Fibroblast of lung (primary cell): Measurements from ENCODE around the gene RNF145. TPM values are rescaled to one million over a fixed set of nuclear protein-coding genes. Genes with fewer than 3 reads are reported as not detected.
A peak's percentile ranks its signal among the peaks of the same experiment; 100 is the strongest.

ENCODE experiments used
- DNase-seq, 2 donors: peaks; one replicate each; pipeline versions ENCODE4 v3.0.0 to v3.0.0-alpha.2; 2010; ENCODE audit warnings: low read depth in 2 of 2
- H2AFZ ChIP-seq: 2 replicates; pipeline ENCODE4 v1.5.1; 2012; ENCODE audit warnings: low read length, control low read depth, inconsistent platforms
- H3K27ac ChIP-seq: 2 replicates; pipeline ENCODE4 v1.5.1; 2011; ENCODE audit warnings: low read length, control low read depth; ENCODE audit not compliant: insufficient read depth
- H3K27me3 ChIP-seq: 2 replicates; pipeline ENCODE4 v1.5.1; 2011; ENCODE audit warnings: mild to moderate bottlenecking, low read length; ENCODE audit not compliant: control insufficient read depth, insufficient read depth
- H3K36me3 ChIP-seq: 2 replicates; pipeline ENCODE4 v1.5.1; 2011; ENCODE audit warnings: low read length; ENCODE audit not compliant: control insufficient read depth, insufficient read depth
- H3K4me1 ChIP-seq: 2 replicates; pipeline ENCODE4 v1.5.1; 2011; ENCODE audit warnings: low read length; ENCODE audit not compliant: control insufficient read depth, insufficient read depth; ENCODE audit errors: extremely low read depth
- H3K4me2 ChIP-seq: 2 replicates; pipeline ENCODE4 v1.5.1; 2011; ENCODE audit warnings: low read length, control low read depth; ENCODE audit not compliant: insufficient read depth; ENCODE audit errors: extremely low read depth
- H3K4me3 ChIP-seq, 4 experiments: fragments of 200-600 bp in 1 of 4; sonication (generic) in 1 of 4; replicated peaks in 1 of 4; 2 replicates each; pipeline ENCODE4 v1.5.1; 2011 to 2016; ENCODE audit warnings: low read length in 4 of 4, low read depth in 3 of 4, mild to moderate bottlenecking in 3 of 4, control low read depth in 2 of 4, inconsistent platforms in 1 of 4, mixed read lengths in 1 of 4; ENCODE audit not compliant: insufficient read depth in 1 of 4; ENCODE audit errors: control extremely low read depth in 1 of 4
- H3K79me2 ChIP-seq: 2 replicates; pipeline ENCODE4 v1.5.1; 2012; ENCODE audit warnings: mild to moderate bottlenecking, low read length, inconsistent platforms; ENCODE audit not compliant: control insufficient read depth, insufficient read depth
- H3K9ac ChIP-seq: 2 replicates; pipeline ENCODE4 v1.5.1; 2011; ENCODE audit warnings: mild to moderate bottlenecking, low read length, control low read depth; ENCODE audit not compliant: insufficient read depth
- H3K9me3 ChIP-seq: 2 replicates; pipeline ENCODE4 v1.5.1; 2012; ENCODE audit warnings: low read depth, low read length; ENCODE audit not compliant: control insufficient read depth, insufficient read depth
- H4K20me1 ChIP-seq: 2 replicates; pipeline ENCODE4 v1.5.1; 2011; ENCODE audit warnings: low read length; ENCODE audit not compliant: control insufficient read depth, insufficient read depth; ENCODE audit errors: extremely low read depth
- CTCF ChIP-seq, 2 donors: IDR thresholded peaks in 1 of 2; conservative IDR thresholded peaks in 1 of 2; 1 replicate in 1 of 2; 2 replicates in 1 of 2; pipeline ENCODE4 v1.5.1; 2011 to 2012; ENCODE audit warnings: low read length in 2 of 2, control low read depth in 1 of 2, inconsistent platforms in 1 of 2, low read depth in 1 of 2, mild to moderate bottlenecking in 1 of 2
- EZH2 ChIP-seq: IDR thresholded peaks from 2 replicates; pipeline ENCODE4 v1.5.1; 2012; ENCODE audit warnings: low read length, control low read depth, mild to moderate bottlenecking; ENCODE audit errors: missing control alignments
- polyA plus RNA-seq, 2 donors: library from polyadenylated mRNA; depleted of rRNA in 1 of 2; stranded (reverse) in 1 of 2; unstranded in 1 of 2; fragments of >200 nt; gene quantifications; 2 replicates each; pipeline ENCODE4 v1.2.1, GENCODE V29; 2011 to 2012; ENCODE audit warnings: missing spikeins in 1 of 2
- total RNA-seq: library from RNA; depleted of rRNA; stranded (reverse); fragments of >200 nt; gene quantifications from 2 replicates; pipeline ENCODE4 v1.2.1, GENCODE V29; 2014

The RNF145 gene
- total and polyA plus RNA-seq, 2 donors (not counting 1 experiment from before 2014, with no cell fraction given) = 54.2 to 75.0 TPM

GRCh38 chr5:159157552-159157951, 51.8 kb downstream of the RNF145 start:
- Histone ChIP-seq H3K27me3 (no peaks in the 10 kb centered on the region), H4K20me1 (no peaks in the 10 kb centered on the region), H3K27ac (no peak overlapping the region), H3K4me1 (no peaks in the 10 kb centered on the region), H3K79me2 (no peaks in the 10 kb centered on the region), H3K4me3 (no peak overlapping the region), H3K9me3 (no peaks in the 10 kb centered on the region), H3K9ac (no peak overlapping the region), H3K4me2 (no peak overlapping the region), H3K36me3 (peaks cover 3% of the 10 kb centered on the region), H2AFZ (no peak overlapping the region)
- no peak for DNase-seq
- no peak for TF ChIP-seq EZH2
- no peak for TF ChIP-seq CTCF (conservative IDR thresholded peaks at IDR 0.05 in 1 of 2, IDR thresholded peaks at IDR 0.05 in 1 of 2; ENCODE audit: low read depth in 1 of 2, low read length in 2 of 2)

- TF ChIP-seq CTCF (conservative IDR thresholded peaks at IDR 0.05 in 1 of 2, IDR thresholded peaks at IDR 0.05 in 1 of 2; ENCODE audit: low read depth in 1 of 2, low read length in 2 of 2) (peak; percentile 79 to 87), EZH2 (no peak)
- Histone ChIP-seq H3K4me3 (no peak overlapping the region), H2AFZ (no peak overlapping the region), H3K9me3 (no peaks in the 10 kb centered on the region), H3K4me1 (no peaks in the 10 kb centered on the region), H3K79me2 (no peaks in the 10 kb centered on the region), H3K27me3 (no peaks in the 10 kb centered on the region), H3K36me3 (peaks cover 3% of the 10 kb centered on the region), H3K27ac (no peak overlapping the region), H3K9ac (no peak overlapping the region), H3K4me2 (no peak overlapping the region), H4K20me1 (no peaks in the 10 kb centered on the region)
- peak; percentile 64 to 85 for DNase-seq
Measured at GRCh38 chr5:159156426-159157238, 52.7 kb downstream of the RNF145 start.

- no peaks in the 10 kb centered on the region for H4K20me1 ChIP-seq
- peaks cover 3% of the 10 kb centered on the region for H3K36me3 ChIP-seq
- no peak overlapping the region for H3K4me3 ChIP-seq
- no peaks in the 10 kb centered on the region for H3K79me2 ChIP-seq
- no peaks in the 10 kb centered on the region for H3K9me3 ChIP-seq
- no peak overlapping the region for H2AFZ ChIP-seq
- H3K4me1 ChIP-seq = no peaks in the 10 kb centered on the region
- no peak overlapping the region for H3K27ac ChIP-seq
- TF ChIP-seq CTCF (conservative IDR thresholded peaks at IDR 0.05 in 1 of 2, IDR thresholded peaks at IDR 0.05 in 1 of 2; ENCODE audit: low read depth in 1 of 2, low read length in 2 of 2) (no peak), EZH2 (no peak)
- H3K9ac ChIP-seq = no peak overlapping the region
- no peak for DNase-seq
- H3K4me2 ChIP-seq = no peak overlapping the region
- no peaks in the 10 kb centered on the region for H3K27me3 ChIP-seq
Measured at GRCh38 chr5:159155960-159156359, 53.4 kb downstream of the RNF145 start.
